K562 (cell line): ENCODE measurements around the gene NEK3. TPM values are rescaled to one million over a fixed set of nuclear protein-coding genes. Genes with fewer than 3 reads are reported as not detected.

Experiments
- ADNP ChIP-seq: fragments of 200-800 bp; sonication (Bioruptor generic); IDR thresholded peaks from 2 replicates; pipeline ENCODE4 v1.6.1; 2016; ENCODE audit warnings: missing genetic modification characterization, missing compliant biosample characterization
- ARID2 ChIP-seq: fragments of 450-650 bp; IDR thresholded peaks from 2 replicates; pipeline ENCODE4 v1.6.1; 2017; ENCODE audit warnings: antibody characterized with exemption, mild to moderate bottlenecking
- CBX3 ChIP-seq, 2 experiments: IDR thresholded peaks; 1 replicate in 1 of 2; 2 replicates in 1 of 2; pipeline ENCODE4 v1.6.1; 2012; ENCODE audit warnings: inconsistent platforms in 2 of 2, low read length in 2 of 2, borderline replicate concordance in 1 of 2, control low read depth in 1 of 2
- CC2D1A ChIP-seq: fragments of 450-650 bp; IDR thresholded peaks from 2 replicates; pipeline ENCODE4 v1.6.1; 2017; ENCODE audit warnings: mild to moderate bottlenecking
- EP400 ChIP-seq: fragments of 450-650 bp; IDR thresholded peaks from 2 replicates; pipeline ENCODE4 v1.6.1; 2017; ENCODE audit warnings: antibody characterized with exemption, mild to moderate bottlenecking, moderate library complexity
- LARP7 ChIP-seq: fragments of 450-650 bp; IDR thresholded peaks from 2 replicates; pipeline ENCODE4 v1.6.1; 2016
- MYNN ChIP-seq, 2 experiments: sonication (generic); formaldehyde crosslinking in 1 of 2; IDR thresholded peaks; 2 replicates each; pipeline versions ENCODE4 v1.5.0 to v1.6.1; 2016 to 2020; ENCODE audit warnings: antibody characterized with exemption in 1 of 2, missing genetic modification reagents in 1 of 2
- NFATC3 ChIP-seq: fragments of 450-650 bp; IDR thresholded peaks from 2 replicates; pipeline ENCODE4 v1.6.1; 2017; ENCODE audit warnings: mild to moderate bottlenecking
- POLR2H ChIP-seq: IDR thresholded peaks from 2 replicates; pipeline ENCODE4 v1.6.1; 2016; ENCODE audit warnings: missing genetic modification characterization, low read depth, mild to moderate bottlenecking, control low read depth, missing compliant biosample characterization, moderate library complexity
- RBM22 ChIP-seq: fragments of 200-400 bp; formaldehyde crosslinking; IDR thresholded peaks from 2 replicates; pipeline ENCODE4 v1.6.1; 2018; ENCODE audit warnings: low read length, low read depth; ENCODE audit not compliant: poor library complexity, severe bottlenecking
- RNF2 ChIP-seq: sonication (generic); IDR thresholded peaks from 2 replicates; pipeline ENCODE4 v1.6.1; 2016
- SP1 ChIP-seq: sonication (generic); formaldehyde crosslinking; IDR thresholded peaks from 2 replicates; pipeline ENCODE4 v1.8.1; 2022; ENCODE audit warnings: mild to moderate bottlenecking, missing genetic modification reagents
- SRF ChIP-seq, 2 experiments: fragments of 250-450, 450-650 bp in 1 of 2; sonication (Bioruptor Pico) in 1 of 2; sonication (generic) in 1 of 2; formaldehyde crosslinking; IDR thresholded peaks; 2 replicates each; pipeline versions ENCODE4 v1.5.0 to v1.5.1; 2020 to 2022; ENCODE audit warnings: mild to moderate bottlenecking in 1 of 2, missing genetic modification reagents in 1 of 2
- ZNF134 ChIP-seq: fragments of 250-450 bp; sonication (Bioruptor Pico); conservative IDR thresholded peaks from 2 replicates; pipeline ENCODE4 v1.4.0; 2020
- ZNF324 ChIP-seq: fragments of 250-450 bp; sonication (Bioruptor Pico); IDR thresholded peaks from 2 replicates; pipeline ENCODE4 v1.4.0; 2020; ENCODE audit warnings: mild to moderate bottlenecking
- ZNF57 ChIP-seq: fragments of 450-650 bp; formaldehyde crosslinking; IDR thresholded peaks from 2 replicates; pipeline ENCODE4 v1.4.0; 2020; ENCODE audit warnings: mild to moderate bottlenecking, moderate library complexity
- polyA plus RNA-seq, 8 experiments: library from polyadenylated mRNA; depleted of rRNA in 4 of 8; stranded (reverse) in 5 of 8; unstranded in 3 of 8; fragments of >200 nt; fragmentation: Nextera tagmentation in 2 of 8; fragmentation: Illumina TruSeq in 1 of 8; extraction: Ambion mirVana in 2 of 8; extraction: Trizol in 1 of 8; gene quantifications; 2 replicates each; pipeline versions ENCODE4 v1.2.1 to v1.2.3, GENCODE V29; 2011 to 2014; ENCODE audit warnings: inconsistent platforms in 1 of 8, missing spikeins in 1 of 8
- total RNA-seq, 7 experiments: library from RNA; depleted of rRNA in 6 of 7; stranded (reverse); fragments of >200 nt in 6 of 7; fragmentation: Illumina TruSeq in 2 of 7; extraction: Trizol in 2 of 7; gene quantifications; 2 replicates each; pipeline versions ENCODE4 v1.2.1 to v1.2.3, GENCODE V29; 2011 to 2021; ENCODE audit warnings: low replicate concordance in 1 of 7
- TF ChIP-seq, protein P1 (sequence below): sonication (generic); formaldehyde crosslinking; IDR thresholded peaks from 2 replicates; pipeline ENCODE4 v1.8.1; 2022; ENCODE audit warnings: missing genetic modification reagents
- TF ChIP-seq, protein P2 (sequence below): IDR thresholded peaks from 2 replicates; pipeline ENCODE4 v1.6.1; 2011; ENCODE audit warnings: borderline replicate concordance, low read depth, mild to moderate bottlenecking, moderate library complexity, low read length; ENCODE audit not compliant: insufficient read depth, poor library complexity, severe bottlenecking
- TF ChIP-seq, protein P3 (sequence below): fragments of 250-450 bp; sonication (Bioruptor Pico); IDR thresholded peaks from 2 replicates; pipeline ENCODE4 v1.8.0; 2021; ENCODE audit warnings: moderate library complexity, mild to moderate bottlenecking, inconsistent platforms
- TF ChIP-seq, protein P4 (sequence below), 3 experiments: fragments of 200-800 bp in 1 of 3; sonication (Bioruptor generic) in 1 of 3; sonication (generic) in 1 of 3; formaldehyde crosslinking in 1 of 3; IDR thresholded peaks; 2 replicates each; pipeline versions ENCODE4 v1.6.1 to v1.8.0; 2016 to 2022; ENCODE audit warnings: mild to moderate bottlenecking in 2 of 3, missing compliant biosample characterization in 2 of 3, missing genetic modification characterization in 2 of 3, missing genetic modification reagents in 1 of 3
- TF ChIP-seq, protein P5 (sequence below): fragments of 450-650 bp; IDR thresholded peaks from 2 replicates; pipeline ENCODE4 v1.6.1; 2016; ENCODE audit warnings: low read depth, mild to moderate bottlenecking, moderate library complexity

Gene NEK3
- total and polyA plus RNA-seq, 9 of the 15 experiments (the other 6 are each of a cell fraction or from before 2014, with no cell fraction given) = 6.2 to 11.0 (median 9.3) TPM

DNA sequence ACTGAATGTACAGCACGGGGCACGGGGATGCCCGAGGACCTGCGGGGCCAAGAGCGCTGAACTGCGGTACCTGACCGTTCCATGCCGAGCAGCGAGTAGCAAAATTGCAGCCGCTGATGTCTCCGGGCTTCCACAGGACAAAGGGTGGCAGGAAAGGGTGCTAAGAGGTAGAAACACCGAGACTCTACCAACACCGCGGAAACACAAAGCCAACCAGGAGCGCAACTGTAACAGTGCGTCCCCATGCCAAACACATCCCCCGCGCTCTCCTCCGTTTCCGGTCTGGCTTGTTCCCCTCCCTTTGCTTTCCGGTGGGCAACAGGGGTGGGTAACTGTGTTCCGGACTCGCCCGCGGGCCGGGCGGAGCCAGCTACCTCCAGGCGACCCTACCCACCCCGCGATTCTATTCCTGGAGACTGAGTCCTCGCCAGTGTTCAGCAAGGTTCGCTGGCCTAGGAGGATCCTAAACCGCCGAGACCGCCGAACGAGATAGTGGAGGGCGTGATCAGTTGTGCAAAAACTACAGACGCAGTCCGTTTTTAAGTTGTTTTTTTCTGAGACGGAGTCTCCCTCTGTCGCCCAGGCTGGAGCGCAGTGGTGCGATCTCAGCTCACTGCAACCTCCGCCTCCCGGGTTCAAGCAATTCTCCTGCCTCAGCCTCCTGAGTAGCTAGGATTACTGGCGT is 34.9 kb upstream of the NEK3 start (continued):
- TF ChIP-seq, protein P1, sequence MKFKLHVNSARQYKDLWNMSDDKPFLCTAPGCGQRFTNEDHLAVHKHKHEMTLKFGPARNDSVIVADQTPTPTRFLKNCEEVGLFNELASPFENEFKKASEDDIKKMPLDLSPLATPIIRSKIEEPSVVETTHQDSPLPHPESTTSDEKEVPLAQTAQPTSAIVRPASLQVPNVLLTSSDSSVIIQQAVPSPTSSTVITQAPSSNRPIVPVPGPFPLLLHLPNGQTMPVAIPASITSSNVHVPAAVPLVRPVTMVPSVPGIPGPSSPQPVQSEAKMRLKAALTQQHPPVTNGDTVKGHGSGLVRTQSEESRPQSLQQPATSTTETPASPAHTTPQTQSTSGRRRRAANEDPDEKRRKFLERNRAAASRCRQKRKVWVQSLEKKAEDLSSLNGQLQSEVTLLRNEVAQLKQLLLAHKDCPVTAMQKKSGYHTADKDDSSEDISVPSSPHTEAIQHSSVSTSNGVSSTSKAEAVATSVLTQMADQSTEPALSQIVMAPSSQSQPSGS = no peak
- TF ChIP-seq, protein P2, sequence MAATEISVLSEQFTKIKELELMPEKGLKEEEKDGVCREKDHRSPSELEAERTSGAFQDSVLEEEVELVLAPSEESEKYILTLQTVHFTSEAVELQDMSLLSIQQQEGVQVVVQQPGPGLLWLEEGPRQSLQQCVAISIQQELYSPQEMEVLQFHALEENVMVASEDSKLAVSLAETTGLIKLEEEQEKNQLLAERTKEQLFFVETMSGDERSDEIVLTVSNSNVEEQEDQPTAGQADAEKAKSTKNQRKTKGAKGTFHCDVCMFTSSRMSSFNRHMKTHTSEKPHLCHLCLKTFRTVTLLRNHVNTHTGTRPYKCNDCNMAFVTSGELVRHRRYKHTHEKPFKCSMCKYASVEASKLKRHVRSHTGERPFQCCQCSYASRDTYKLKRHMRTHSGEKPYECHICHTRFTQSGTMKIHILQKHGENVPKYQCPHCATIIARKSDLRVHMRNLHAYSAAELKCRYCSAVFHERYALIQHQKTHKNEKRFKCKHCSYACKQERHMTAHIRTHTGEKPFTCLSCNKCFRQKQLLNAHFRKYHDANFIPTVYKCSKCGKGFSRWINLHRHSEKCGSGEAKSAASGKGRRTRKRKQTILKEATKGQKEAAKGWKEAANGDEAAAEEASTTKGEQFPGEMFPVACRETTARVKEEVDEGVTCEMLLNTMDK = no peak
- TF ChIP-seq, protein P3, sequence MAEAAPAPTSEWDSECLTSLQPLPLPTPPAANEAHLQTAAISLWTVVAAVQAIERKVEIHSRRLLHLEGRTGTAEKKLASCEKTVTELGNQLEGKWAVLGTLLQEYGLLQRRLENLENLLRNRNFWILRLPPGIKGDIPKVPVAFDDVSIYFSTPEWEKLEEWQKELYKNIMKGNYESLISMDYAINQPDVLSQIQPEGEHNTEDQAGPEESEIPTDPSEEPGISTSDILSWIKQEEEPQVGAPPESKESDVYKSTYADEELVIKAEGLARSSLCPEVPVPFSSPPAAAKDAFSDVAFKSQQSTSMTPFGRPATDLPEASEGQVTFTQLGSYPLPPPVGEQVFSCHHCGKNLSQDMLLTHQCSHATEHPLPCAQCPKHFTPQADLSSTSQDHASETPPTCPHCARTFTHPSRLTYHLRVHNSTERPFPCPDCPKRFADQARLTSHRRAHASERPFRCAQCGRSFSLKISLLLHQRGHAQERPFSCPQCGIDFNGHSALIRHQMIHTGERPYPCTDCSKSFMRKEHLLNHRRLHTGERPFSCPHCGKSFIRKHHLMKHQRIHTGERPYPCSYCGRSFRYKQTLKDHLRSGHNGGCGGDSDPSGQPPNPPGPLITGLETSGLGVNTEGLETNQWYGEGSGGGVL (CRISPR knock-in tag) = no peak
- no peak for TF ChIP-seq ARID2
- TF ChIP-seq CBX3 (IDR thresholded peaks at IDR 0.05; ENCODE audit: borderline replicate concordance in 1 of 2, low read length in 2 of 2) = peak in 1 of 2 experiments; percentile 78; a peak in 1 of 3 replicates
- no peak for TF ChIP-seq ZNF324 (CRISPR knock-in tag)
- TF ChIP-seq POLR2H = peak; percentile 50; the same call in 1 of the 2 replicates
- TF ChIP-seq ZNF134 (CRISPR knock-in tag) = no peak
- TF ChIP-seq ZNF57 (CRISPR knock-in tag) = no peak
- peak; percentile 80 for TF ChIP-seq EP400
- peak; percentile 58 for TF ChIP-seq RBM22
- TF ChIP-seq ADNP (tag) = no peak
- TF ChIP-seq CC2D1A = peak; percentile 66; the same call in 1 of the 2 replicates
- no peak for TF ChIP-seq SRF (CRISPR knock-in tag; IDR thresholded peaks at IDR 0.05)
- TF ChIP-seq MYNN (IDR thresholded peaks at IDR 0.05) = 0 out of 2 replicates have a peak, but pooled peaks have one; percentile 37
- TF ChIP-seq MYNN (CRISPR knock-in tag; IDR thresholded peaks at IDR 0.05) = no peak
- TF ChIP-seq, protein P4, sequence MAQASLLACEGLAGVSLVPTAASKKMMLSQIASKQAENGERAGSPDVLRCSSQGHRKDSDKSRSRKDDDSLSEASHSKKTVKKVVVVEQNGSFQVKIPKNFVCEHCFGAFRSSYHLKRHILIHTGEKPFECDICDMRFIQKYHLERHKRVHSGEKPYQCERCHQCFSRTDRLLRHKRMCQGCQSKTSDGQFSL (CRISPR knock-in tag; IDR thresholded peaks at IDR 0.05) = no peak
- TF ChIP-seq, protein P4 (tag; IDR thresholded peaks at IDR 0.05) = no peak
- TF ChIP-seq LARP7 = no peak
- 0 out of 2 replicates have a peak, but pooled peaks have one; percentile 38 for TF ChIP-seq RNF2
- peak; percentile 82 for TF ChIP-seq SP1 (CRISPR knock-in tag)
- TF ChIP-seq, protein P5, sequence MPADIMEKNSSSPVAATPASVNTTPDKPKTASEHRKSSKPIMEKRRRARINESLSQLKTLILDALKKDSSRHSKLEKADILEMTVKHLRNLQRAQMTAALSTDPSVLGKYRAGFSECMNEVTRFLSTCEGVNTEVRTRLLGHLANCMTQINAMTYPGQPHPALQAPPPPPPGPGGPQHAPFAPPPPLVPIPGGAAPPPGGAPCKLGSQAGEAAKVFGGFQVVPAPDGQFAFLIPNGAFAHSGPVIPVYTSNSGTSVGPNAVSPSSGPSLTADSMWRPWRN = no peak
- 0 out of 2 replicates have a peak, but pooled peaks have one; percentile 57 for TF ChIP-seq NFATC3
